HepG2 (cell line): ENCODE measurements around the gene CLHC1. TPM values are rescaled to one million over a fixed set of nuclear protein-coding genes. Genes with fewer than 3 reads are reported as not detected.

Source experiments
- CENPT ChIP-seq: sonication (generic); formaldehyde crosslinking; IDR thresholded peaks from 2 replicates; pipeline ENCODE4 v1.8.0; 2022; ENCODE audit warnings: low read depth, mild to moderate bottlenecking, moderate library complexity, missing genetic modification reagents
- DMAP1 ChIP-seq: IDR thresholded peaks from 2 replicates; pipeline ENCODE4 v1.6.1; 2016
- DNMT3B ChIP-seq: conservative IDR thresholded peaks from 2 replicates; pipeline ENCODE4 v1.6.1; 2016; ENCODE audit warnings: missing biosample characterization, control low read depth
- EED ChIP-seq: sonication (generic); formaldehyde crosslinking; IDR thresholded peaks from 2 replicates; pipeline ENCODE4 v1.5.0; 2020; ENCODE audit warnings: mild to moderate bottlenecking, missing genetic modification reagents
- FOXK1 ChIP-seq: sonication (generic); formaldehyde crosslinking; IDR thresholded peaks from 2 replicates; pipeline ENCODE4 v1.4.0; 2020; ENCODE audit warnings: low read depth, missing genetic modification reagents, borderline replicate concordance
- HMG20B ChIP-seq: conservative IDR thresholded peaks from 2 replicates; pipeline ENCODE4 v1.6.1; 2016; ENCODE audit warnings: missing genetic modification reagents, missing compliant biosample characterization
- NBN ChIP-seq: fragments of 450-650 bp; conservative IDR thresholded peaks from 2 replicates; pipeline ENCODE4 v1.6.1; 2017
- NR2F6 ChIP-seq, 2 experiments: IDR thresholded peaks; 2 replicates each; pipeline ENCODE4 v1.6.1; 2016; ENCODE audit warnings: antibody characterized with exemption in 1 of 2, mild to moderate bottlenecking in 1 of 2
- RARG ChIP-seq: sonication (generic); formaldehyde crosslinking; IDR thresholded peaks from 2 replicates; pipeline ENCODE4 v1.4.0; 2020; ENCODE audit warnings: low read depth, mild to moderate bottlenecking, missing genetic modification reagents
- SKI ChIP-seq: fragments of 450-650 bp; IDR thresholded peaks from one replicate; pipeline ENCODE4 v1.6.1; 2018; ENCODE audit warnings: mild to moderate bottlenecking; ENCODE audit not compliant: partially characterized antibody
- ZFAT ChIP-seq: sonication (generic); formaldehyde crosslinking; conservative IDR thresholded peaks from 2 replicates; pipeline ENCODE4 v1.8.1; 2023; ENCODE audit warnings: missing genetic modification reagents, inconsistent platforms
- ZNF326 ChIP-seq: sonication (generic); formaldehyde crosslinking; IDR thresholded peaks from 2 replicates; pipeline ENCODE4 v1.4.0; 2020; ENCODE audit warnings: missing genetic modification reagents, borderline replicate concordance
- polyA plus RNA-seq, 8 experiments: library from polyadenylated mRNA; depleted of rRNA in 3 of 8; stranded (reverse) in 7 of 8; unstranded in 1 of 8; fragments of >200 nt; fragmentation: Illumina TruSeq in 4 of 8; extraction: Trizol in 4 of 8; gene quantifications; 2 replicates each; pipeline versions ENCODE4 v1.2.1 to v1.2.3, GENCODE V29; 2011 to 2016; ENCODE audit warnings: low read depth in 4 of 8, missing spikeins in 1 of 8, mixed read lengths in 1 of 8; ENCODE audit not compliant: insufficient read depth in 1 of 8
- total RNA-seq, 5 experiments: library from RNA; depleted of rRNA; stranded (reverse); fragments of >200 nt; fragmentation: Illumina TruSeq; extraction: Trizol; gene quantifications; 2 replicates each; pipeline ENCODE4 v1.2.3, GENCODE V29; 2016; ENCODE audit warnings: low read depth in 1 of 5
- TF ChIP-seq, protein P1 (sequence below): sonication (generic); formaldehyde crosslinking; IDR thresholded peaks from 2 replicates; pipeline ENCODE4 v1.4.0; 2020; ENCODE audit warnings: missing genetic modification reagents
- TF ChIP-seq, protein P2 (sequence below): sonication (generic); formaldehyde crosslinking; IDR thresholded peaks from 2 replicates; pipeline ENCODE4 v1.4.0; 2020; ENCODE audit warnings: mild to moderate bottlenecking, low read depth, missing genetic modification reagents
- TF ChIP-seq, protein P3 (sequence below): sonication (generic); formaldehyde crosslinking; IDR thresholded peaks from 2 replicates; pipeline ENCODE4 v1.5.1; 2020; ENCODE audit warnings: mild to moderate bottlenecking, missing genetic modification reagents, moderate library complexity
- TF ChIP-seq, protein P4 (sequence below): sonication (generic); formaldehyde crosslinking; IDR thresholded peaks from 2 replicates; pipeline ENCODE4 v1.4.0; 2020; ENCODE audit warnings: mild to moderate bottlenecking, missing genetic modification reagents
- TF ChIP-seq, protein P5 (sequence below): sonication (generic); formaldehyde crosslinking; IDR thresholded peaks from 2 replicates; pipeline ENCODE4 v1.8.0; 2022; ENCODE audit warnings: low read depth, missing genetic modification reagents

The CLHC1 gene
- total and polyA plus RNA-seq, 2 of the 13 experiments (the other 11 are each of a cell fraction or from before 2014, with no cell fraction given) = 9.8 to 12.6 TPM

DNA sequence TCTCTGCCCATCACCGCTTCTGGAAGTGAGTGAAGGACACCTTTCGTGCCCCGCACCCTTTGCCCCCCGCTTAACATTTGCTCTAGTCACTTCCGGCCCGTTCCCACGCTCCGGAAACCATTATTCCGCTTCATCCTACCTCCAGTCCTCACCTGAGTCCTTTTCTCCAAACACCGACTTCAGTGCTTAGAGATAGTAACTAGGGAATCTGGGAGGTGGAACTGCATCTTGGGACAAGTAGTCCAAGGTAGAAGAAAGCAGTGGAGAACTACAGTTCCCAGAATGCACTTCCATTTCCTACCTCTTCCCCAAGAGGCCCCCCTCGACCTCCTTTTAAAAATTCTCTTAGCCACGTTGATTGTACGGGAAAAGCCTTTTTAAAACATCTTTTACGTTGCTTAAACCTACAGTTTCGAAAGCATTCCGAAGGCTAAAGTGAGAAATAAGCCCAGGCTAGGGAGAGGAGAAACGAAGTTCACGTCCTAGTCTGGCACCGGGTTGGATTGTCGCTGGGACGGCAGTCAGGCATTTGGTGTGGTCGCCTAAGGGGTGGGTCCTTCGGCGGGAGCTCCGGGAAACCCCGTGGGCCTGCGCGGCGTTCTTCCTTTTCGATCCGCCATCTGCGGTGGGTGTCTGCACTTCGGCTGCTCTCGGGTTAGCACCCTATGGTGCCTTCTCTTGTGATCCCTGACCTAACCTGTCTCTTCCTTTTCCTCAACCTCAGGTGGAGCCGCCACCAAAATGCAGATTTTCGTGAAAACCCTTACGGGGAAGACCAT lies at the start of gene CLHC1, which contains the start of gene RPS27A (continued):
- TF ChIP-seq, protein P1, sequence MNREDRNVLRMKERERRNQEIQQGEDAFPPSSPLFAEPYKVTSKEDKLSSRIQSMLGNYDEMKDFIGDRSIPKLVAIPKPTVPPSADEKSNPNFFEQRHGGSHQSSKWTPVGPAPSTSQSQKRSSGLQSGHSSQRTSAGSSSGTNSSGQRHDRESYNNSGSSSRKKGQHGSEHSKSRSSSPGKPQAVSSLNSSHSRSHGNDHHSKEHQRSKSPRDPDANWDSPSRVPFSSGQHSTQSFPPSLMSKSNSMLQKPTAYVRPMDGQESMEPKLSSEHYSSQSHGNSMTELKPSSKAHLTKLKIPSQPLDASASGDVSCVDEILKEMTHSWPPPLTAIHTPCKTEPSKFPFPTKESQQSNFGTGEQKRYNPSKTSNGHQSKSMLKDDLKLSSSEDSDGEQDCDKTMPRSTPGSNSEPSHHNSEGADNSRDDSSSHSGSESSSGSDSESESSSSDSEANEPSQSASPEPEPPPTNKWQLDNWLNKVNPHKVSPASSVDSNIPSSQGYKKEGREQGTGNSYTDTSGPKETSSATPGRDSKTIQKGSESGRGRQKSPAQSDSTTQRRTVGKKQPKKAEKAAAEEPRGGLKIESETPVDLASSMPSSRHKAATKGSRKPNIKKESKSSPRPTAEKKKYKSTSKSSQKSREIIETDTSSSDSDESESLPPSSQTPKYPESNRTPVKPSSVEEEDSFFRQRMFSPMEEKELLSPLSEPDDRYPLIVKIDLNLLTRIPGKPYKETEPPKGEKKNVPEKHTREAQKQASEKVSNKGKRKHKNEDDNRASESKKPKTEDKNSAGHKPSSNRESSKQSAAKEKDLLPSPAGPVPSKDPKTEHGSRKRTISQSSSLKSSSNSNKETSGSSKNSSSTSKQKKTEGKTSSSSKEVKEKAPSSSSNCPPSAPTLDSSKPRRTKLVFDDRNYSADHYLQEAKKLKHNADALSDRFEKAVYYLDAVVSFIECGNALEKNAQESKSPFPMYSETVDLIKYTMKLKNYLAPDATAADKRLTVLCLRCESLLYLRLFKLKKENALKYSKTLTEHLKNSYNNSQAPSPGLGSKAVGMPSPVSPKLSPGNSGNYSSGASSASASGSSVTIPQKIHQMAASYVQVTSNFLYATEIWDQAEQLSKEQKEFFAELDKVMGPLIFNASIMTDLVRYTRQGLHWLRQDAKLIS (CRISPR knock-in tag) = no peak
- TF ChIP-seq ZNF326 = no peak
- peak; percentile 45; the same call in 1 of the 2 replicates for TF ChIP-seq NR2F6 (IDR thresholded peaks at IDR 0.05)
- peak; percentile 36 for TF ChIP-seq NR2F6 (CRISPR knock-in tag; IDR thresholded peaks at IDR 0.05)
- TF ChIP-seq, protein P2, sequence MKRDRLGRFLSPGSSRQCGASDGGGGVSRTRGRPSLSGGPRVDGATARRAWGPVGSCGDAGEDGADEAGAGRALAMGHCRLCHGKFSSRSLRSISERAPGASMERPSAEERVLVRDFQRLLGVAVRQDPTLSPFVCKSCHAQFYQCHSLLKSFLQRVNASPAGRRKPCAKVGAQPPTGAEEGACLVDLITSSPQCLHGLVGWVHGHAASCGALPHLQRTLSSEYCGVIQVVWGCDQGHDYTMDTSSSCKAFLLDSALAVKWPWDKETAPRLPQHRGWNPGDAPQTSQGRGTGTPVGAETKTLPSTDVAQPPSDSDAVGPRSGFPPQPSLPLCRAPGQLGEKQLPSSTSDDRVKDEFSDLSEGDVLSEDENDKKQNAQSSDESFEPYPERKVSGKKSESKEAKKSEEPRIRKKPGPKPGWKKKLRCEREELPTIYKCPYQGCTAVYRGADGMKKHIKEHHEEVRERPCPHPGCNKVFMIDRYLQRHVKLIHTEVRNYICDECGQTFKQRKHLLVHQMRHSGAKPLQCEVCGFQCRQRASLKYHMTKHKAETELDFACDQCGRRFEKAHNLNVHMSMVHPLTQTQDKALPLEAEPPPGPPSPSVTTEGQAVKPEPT (CRISPR knock-in tag) = no peak; the same call in 1 of the 2 replicates
- no peak for TF ChIP-seq ZFAT
- TF ChIP-seq, protein P3, sequence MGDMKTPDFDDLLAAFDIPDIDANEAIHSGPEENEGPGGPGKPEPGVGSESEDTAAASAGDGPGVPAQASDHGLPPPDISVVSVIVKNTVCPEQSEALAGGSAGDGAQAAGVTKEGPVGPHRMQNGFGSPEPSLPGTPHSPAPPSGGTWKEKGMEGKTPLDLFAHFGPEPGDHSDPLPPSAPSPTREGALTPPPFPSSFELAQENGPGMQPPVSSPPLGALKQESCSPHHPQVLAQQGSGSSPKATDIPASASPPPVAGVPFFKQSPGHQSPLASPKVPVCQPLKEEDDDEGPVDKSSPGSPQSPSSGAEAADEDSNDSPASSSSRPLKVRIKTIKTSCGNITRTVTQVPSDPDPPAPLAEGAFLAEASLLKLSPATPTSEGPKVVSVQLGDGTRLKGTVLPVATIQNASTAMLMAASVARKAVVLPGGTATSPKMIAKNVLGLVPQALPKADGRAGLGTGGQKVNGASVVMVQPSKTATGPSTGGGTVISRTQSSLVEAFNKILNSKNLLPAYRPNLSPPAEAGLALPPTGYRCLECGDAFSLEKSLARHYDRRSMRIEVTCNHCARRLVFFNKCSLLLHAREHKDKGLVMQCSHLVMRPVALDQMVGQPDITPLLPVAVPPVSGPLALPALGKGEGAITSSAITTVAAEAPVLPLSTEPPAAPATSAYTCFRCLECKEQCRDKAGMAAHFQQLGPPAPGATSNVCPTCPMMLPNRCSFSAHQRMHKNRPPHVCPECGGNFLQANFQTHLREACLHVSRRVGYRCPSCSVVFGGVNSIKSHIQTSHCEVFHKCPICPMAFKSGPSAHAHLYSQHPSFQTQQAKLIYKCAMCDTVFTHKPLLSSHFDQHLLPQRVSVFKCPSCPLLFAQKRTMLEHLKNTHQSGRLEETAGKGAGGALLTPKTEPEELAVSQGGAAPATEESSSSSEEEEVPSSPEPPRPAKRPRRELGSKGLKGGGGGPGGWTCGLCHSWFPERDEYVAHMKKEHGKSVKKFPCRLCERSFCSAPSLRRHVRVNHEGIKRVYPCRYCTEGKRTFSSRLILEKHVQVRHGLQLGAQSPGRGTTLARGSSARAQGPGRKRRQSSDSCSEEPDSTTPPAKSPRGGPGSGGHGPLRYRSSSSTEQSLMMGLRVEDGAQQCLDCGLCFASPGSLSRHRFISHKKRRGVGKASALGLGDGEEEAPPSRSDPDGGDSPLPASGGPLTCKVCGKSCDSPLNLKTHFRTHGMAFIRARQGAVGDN = peak; percentile 92
- no peak for TF ChIP-seq NBN
- peak; percentile 90; the same call in 1 of the 2 replicates for TF ChIP-seq EED (CRISPR knock-in tag)
- TF ChIP-seq DNMT3B = no peak
- peak; percentile 99 for TF ChIP-seq DMAP1 (CRISPR knock-in tag)
- TF ChIP-seq CENPT = no peak
- TF ChIP-seq RARG (CRISPR knock-in tag) = no peak
- peak; percentile 48 for TF ChIP-seq SKI
- TF ChIP-seq, protein P4, sequence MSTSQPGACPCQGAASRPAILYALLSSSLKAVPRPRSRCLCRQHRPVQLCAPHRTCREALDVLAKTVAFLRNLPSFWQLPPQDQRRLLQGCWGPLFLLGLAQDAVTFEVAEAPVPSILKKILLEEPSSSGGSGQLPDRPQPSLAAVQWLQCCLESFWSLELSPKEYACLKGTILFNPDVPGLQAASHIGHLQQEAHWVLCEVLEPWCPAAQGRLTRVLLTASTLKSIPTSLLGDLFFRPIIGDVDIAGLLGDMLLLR (CRISPR knock-in tag) = peak; percentile 64; the same call in 1 of the 2 replicates
- TF ChIP-seq FOXK1 (CRISPR knock-in tag) = peak; percentile 21; the same call in 1 of the 2 replicates
- TF ChIP-seq, protein P5, sequence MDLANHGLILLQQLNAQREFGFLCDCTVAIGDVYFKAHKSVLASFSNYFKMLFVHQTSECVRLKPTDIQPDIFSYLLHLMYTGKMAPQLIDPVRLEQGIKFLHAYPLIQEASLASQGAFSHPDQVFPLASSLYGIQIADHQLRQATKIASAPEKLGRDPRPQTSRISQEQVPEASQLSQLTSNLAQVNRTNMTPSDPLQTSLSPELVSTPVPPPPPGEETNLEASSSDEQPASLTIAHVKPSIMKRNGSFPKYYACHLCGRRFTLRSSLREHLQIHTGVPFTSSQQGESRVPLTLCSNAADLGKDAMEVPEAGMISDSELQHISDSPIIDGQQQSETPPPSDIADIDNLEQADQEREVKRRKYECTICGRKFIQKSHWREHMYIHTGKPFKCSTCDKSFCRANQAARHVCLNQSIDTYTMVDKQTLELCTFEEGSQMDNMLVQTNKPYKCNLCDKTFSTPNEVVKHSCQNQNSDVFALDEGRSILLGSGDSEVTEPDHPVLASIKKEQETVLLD (CRISPR knock-in tag) = 0 out of 2 replicates have a peak, but pooled peaks have one; percentile 33
- peak; percentile 35; the same call in 1 of the 2 replicates for TF ChIP-seq HMG20B (CRISPR knock-in tag)
